Parathyroid adenoma (tissue), 2 donors: Measurements from ENCODE around the gene GNA15.

Source experiments
- H2AFZ ChIP-seq: fragments of 300-600 bp; sonication (generic); one replicate; pipeline ENCODE4 v1.7.0; 2017; ENCODE audit warnings: antibody characterized with exemption, mild to moderate bottlenecking
- H3K27ac ChIP-seq: fragments of 300-600 bp; sonication (generic); one replicate; pipeline ENCODE4 v1.7.0; 2017
- H3K27me3 ChIP-seq: fragments of 300-600 bp; sonication (generic); one replicate; pipeline ENCODE4 v1.7.0; 2017; ENCODE audit warnings: low read length; ENCODE audit not compliant: control insufficient read depth, insufficient read depth
- H3K36me3 ChIP-seq: fragments of 300-600 bp; sonication (generic); one replicate; pipeline ENCODE4 v1.7.0; 2017; ENCODE audit warnings: low read length; ENCODE audit not compliant: control insufficient read depth, insufficient read depth
- H3K4me1 ChIP-seq: fragments of 300-600 bp; sonication (generic); one replicate; pipeline ENCODE4 v1.7.0; 2017; ENCODE audit warnings: control low read depth
- H3K4me2 ChIP-seq: fragments of 300-600 bp; sonication (generic); one replicate; pipeline ENCODE4 v1.7.0; 2017; ENCODE audit warnings: low read length
- H3K4me3 ChIP-seq: fragments of 300-600 bp; sonication (generic); one replicate; pipeline ENCODE4 v1.7.0; 2017; ENCODE audit warnings: low read depth, low read length
- H3K79me2 ChIP-seq: fragments of 300-600 bp; sonication (generic); one replicate; pipeline ENCODE4 v1.7.0; 2017; ENCODE audit warnings: control low read depth
- H3K9ac ChIP-seq: fragments of 300-600 bp; sonication (generic); one replicate; pipeline ENCODE4 v1.7.0; 2017; ENCODE audit warnings: mild to moderate bottlenecking
- H3K9me3 ChIP-seq: fragments of 300-600 bp; sonication (generic); one replicate; pipeline ENCODE4 v1.7.0; 2017; ENCODE audit warnings: low read length; ENCODE audit not compliant: control insufficient read depth
- TF ChIP-seq, protein P1 (sequence below): fragments of 300-600 bp; sonication (generic); IDR thresholded peaks from one replicate; pipeline ENCODE4 v1.7.0; 2017; ENCODE audit warnings: antibody characterized with exemption, mild to moderate bottlenecking
- donor health status: primary hyperparathyroidism.

Gene GNA15

DNA sequence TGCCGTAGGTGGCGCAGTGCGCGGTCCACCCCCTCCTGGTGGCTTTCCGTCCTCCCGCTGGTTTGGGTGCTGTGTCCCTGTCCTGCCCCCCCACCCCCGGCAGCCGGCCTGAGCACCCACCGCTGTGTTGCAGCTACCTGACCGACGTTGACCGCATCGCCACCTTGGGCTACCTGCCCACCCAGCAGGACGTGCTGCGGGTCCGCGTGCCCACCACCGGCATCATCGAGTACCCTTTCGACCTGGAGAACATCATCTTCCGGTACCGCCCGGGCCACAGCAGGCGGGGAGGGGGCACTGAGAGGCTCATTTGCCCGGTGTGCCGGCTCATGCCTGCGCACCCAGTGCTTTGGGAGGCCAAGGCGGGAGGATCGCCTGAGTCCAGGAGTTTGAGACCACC, 21.0 kb upstream of the GNA15 start:
- Histone ChIP-seq H2AFZ (no peak overlapping the region), H3K79me2 (peaks cover 9% of the 10 kb centered on the region), H3K4me2 (no peak overlapping the region), H3K4me1 (peaks cover 1% of the 10 kb centered on the region), H3K27ac (no peak overlapping the region), H3K36me3 (no peaks in the 10 kb centered on the region), H3K27me3 (no peaks in the 10 kb centered on the region), H3K9ac (no peak overlapping the region), H3K4me3 (no peak overlapping the region), H3K9me3 (no peaks in the 10 kb centered on the region)
- TF ChIP-seq, protein P1, sequence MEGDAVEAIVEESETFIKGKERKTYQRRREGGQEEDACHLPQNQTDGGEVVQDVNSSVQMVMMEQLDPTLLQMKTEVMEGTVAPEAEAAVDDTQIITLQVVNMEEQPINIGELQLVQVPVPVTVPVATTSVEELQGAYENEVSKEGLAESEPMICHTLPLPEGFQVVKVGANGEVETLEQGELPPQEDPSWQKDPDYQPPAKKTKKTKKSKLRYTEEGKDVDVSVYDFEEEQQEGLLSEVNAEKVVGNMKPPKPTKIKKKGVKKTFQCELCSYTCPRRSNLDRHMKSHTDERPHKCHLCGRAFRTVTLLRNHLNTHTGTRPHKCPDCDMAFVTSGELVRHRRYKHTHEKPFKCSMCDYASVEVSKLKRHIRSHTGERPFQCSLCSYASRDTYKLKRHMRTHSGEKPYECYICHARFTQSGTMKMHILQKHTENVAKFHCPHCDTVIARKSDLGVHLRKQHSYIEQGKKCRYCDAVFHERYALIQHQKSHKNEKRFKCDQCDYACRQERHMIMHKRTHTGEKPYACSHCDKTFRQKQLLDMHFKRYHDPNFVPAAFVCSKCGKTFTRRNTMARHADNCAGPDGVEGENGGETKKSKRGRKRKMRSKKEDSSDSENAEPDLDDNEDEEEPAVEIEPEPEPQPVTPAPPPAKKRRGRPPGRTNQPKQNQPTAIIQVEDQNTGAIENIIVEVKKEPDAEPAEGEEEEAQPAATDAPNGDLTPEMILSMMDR, result no peak

DNA sequence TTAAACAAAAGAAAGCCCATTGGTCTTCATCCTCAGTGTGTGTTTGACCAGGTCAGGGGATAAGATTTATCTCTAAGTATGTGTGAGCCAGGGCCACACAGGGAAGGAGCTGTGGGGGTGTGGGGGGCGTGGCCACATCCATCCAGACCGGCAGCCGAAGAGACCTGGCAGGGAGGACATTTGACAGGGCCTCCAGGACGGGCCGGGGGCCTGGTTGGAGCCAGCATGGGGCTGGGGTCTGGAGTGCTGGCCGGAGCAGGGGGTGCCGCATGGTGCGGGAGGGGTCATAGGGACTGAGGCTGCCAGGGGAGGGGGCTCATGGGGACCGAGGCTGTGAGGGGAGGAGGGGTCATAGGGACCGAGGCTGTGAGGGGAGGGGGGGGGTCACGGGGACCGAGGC, 20.4 kb upstream of the GNA15 start:
- Histone ChIP-seq H3K4me3 (no peak overlapping the region), H3K4me2 (no peak overlapping the region), H3K27ac (no peak overlapping the region), H3K9me3 (no peaks in the 10 kb centered on the region), H2AFZ (no peak overlapping the region), H3K36me3 (no peaks in the 10 kb centered on the region), H3K4me1 (peaks cover 2% of the 10 kb centered on the region), H3K79me2 (peaks cover 4% of the 10 kb centered on the region), H3K27me3 (no peaks in the 10 kb centered on the region), H3K9ac (no peak overlapping the region)
- TF ChIP-seq, protein P1, result no peak

DNA sequence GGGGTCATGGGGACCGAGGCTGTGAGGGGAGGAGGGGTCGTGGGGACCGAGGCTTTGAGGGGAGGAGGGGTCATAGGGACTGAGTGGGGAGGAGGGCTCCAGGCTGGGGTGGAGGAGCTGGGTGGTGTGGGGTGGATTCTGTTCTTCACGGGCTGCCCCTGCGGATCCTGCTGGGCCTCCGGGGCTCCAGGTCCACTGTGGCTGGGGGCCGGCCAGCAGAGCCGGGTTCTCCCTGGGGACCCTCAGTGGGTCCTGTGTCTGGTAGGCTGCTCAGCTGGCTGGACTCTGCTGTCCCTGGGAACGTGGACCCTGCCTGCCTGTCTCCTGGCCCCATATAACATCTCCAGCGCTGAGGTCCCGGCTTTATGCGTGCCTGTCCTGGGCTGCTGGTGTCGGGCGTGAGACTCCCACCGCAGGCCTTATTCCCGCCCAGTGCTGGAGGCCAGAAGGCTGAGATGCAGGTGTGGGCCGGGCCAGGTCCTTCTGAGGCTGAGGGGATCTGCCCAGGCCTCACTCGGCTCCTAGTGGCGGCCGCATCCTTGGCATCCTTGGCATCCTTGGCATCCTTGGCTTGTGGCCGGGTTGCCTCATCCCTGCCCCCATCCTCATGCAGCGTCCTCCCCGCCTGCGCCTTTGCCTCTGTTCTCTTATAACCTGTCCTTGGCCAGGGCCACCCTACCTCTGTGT, 19.8 kb upstream of the GNA15 start:
- Histone ChIP-seq H3K79me2 (peaks cover 4% of the 10 kb centered on the region), H3K27me3 (no peaks in the 10 kb centered on the region), H3K4me3 (no peak overlapping the region), H3K4me1 (peaks cover 2% of the 10 kb centered on the region), H3K36me3 (no peaks in the 10 kb centered on the region), H3K9ac (no peak overlapping the region), H3K9me3 (no peaks in the 10 kb centered on the region), H3K4me2 (no peak overlapping the region), H3K27ac (no peak overlapping the region), H2AFZ (no peak overlapping the region)
- TF ChIP-seq, protein P1, result no peak

DNA sequence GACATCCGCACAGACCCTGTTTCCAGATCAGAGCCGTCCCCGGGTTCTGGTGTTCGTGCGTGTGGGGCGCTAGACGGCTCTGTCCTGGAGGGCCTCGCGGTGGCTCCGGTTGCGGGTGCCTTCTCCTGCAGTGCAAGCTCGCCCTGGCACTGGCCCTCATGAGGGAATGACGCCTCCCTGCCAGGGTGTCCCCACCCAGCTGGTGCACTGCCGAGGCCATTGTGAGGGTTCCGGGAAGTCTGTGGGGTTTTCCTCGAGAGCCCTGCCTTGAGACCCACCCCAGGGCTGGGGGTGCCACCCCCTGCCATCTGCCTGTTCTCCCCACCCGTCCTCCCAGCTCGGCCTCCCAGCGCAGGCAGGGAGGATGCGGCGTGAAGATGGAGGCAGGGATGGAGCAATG, 19.2 kb upstream of the GNA15 start:
- TF ChIP-seq, protein P1, result no peak
- H3K4me3 ChIP-seq, result no peak overlapping the region
- no peak overlapping the region for H3K27ac ChIP-seq
- H3K4me1 ChIP-seq, result peaks cover 2% of the 10 kb centered on the region
- H3K27me3 ChIP-seq, result no peaks in the 10 kb centered on the region
- no peak overlapping the region for H2AFZ ChIP-seq
- no peaks in the 10 kb centered on the region for H3K36me3 ChIP-seq
- peaks cover 2% of the 10 kb centered on the region for H3K79me2 ChIP-seq
- H3K9me3 ChIP-seq, result no peaks in the 10 kb centered on the region
- no peak overlapping the region for H3K4me2 ChIP-seq
- H3K9ac ChIP-seq, result no peak overlapping the region

DNA sequence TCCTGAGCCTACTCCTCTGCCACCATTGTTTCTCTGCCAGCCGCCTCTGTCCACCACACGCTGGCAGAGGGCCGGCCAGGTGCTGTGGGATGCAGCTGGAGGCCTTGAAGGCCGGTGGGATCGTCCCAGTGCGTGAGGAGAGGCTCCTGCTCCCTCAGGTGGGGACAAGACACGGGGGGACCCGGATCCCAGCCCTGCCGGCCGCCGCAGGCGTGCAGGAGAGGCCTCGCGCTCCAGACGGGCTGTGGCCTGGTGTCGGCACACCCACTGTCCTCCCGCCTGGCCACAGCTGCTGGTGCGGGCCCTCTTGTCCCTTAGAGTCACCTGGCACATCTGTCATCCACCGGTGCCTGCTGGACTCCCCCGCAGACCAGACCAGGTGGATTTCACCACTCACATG, 18.1 kb upstream of the GNA15 start:
- TF ChIP-seq, protein P1, result no peak
- H3K9me3 ChIP-seq, result no peaks in the 10 kb centered on the region
- H2AFZ ChIP-seq, result no peak overlapping the region
- no peak overlapping the region for H3K9ac ChIP-seq
- H3K27ac ChIP-seq, result no peak overlapping the region
- no peak overlapping the region for H3K4me3 ChIP-seq
- H3K79me2 ChIP-seq, result peaks cover 2% of the 10 kb centered on the region
- H3K36me3 ChIP-seq, result no peaks in the 10 kb centered on the region
- no peaks in the 10 kb centered on the region for H3K27me3 ChIP-seq
- H3K4me2 ChIP-seq, result no peak overlapping the region
- peaks cover 2% of the 10 kb centered on the region for H3K4me1 ChIP-seq
